ENCODE data around the gene UBL4B. TPM values are rescaled to one million over a fixed set of nuclear protein-coding genes. Genes with fewer than 3 reads are reported as not detected.

UBL4B gene
- total and polyA plus RNA-seq, 11 donors: 0.11 TPM; not detected in 10

- Histone ChIP-seq H3K27me3 (peaks cover 0 to 34% (median 21%) of the 10 kb centered on the region in 9 donors), H3K27ac (no peak overlapping the region)
- 68 to 76% (median 70%) methylated on average over 7 of the region's 7 CpGs for WGBS, 4 donors
Measured at GRCh38 chr1:110130989-110131388, 18.7 kb downstream of the UBL4B start.

GRCh38 chr1:110132682-110133081 is 20.4 kb downstream of the UBL4B start:
- no peak for DNase-seq
- H3K27ac ChIP-seq: no peak overlapping the region
- TF ChIP-seq, protein P1, sequence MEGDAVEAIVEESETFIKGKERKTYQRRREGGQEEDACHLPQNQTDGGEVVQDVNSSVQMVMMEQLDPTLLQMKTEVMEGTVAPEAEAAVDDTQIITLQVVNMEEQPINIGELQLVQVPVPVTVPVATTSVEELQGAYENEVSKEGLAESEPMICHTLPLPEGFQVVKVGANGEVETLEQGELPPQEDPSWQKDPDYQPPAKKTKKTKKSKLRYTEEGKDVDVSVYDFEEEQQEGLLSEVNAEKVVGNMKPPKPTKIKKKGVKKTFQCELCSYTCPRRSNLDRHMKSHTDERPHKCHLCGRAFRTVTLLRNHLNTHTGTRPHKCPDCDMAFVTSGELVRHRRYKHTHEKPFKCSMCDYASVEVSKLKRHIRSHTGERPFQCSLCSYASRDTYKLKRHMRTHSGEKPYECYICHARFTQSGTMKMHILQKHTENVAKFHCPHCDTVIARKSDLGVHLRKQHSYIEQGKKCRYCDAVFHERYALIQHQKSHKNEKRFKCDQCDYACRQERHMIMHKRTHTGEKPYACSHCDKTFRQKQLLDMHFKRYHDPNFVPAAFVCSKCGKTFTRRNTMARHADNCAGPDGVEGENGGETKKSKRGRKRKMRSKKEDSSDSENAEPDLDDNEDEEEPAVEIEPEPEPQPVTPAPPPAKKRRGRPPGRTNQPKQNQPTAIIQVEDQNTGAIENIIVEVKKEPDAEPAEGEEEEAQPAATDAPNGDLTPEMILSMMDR (IDR thresholded peaks at IDR 0.05): no peak
- TF ChIP-seq POLR2A (IDR thresholded peaks at IDR 0.05): no peak
- no peaks in the 10 kb centered on the region for H3K36me3 ChIP-seq
- no peak overlapping the region for H3K4me3 ChIP-seq
- H3K9me3 ChIP-seq: no peaks in the 10 kb centered on the region
- intact Hi-C loops (cut with DNase I): no loop called here
- ATAC-seq: no peak
- H3K4me1 ChIP-seq: peaks cover 0 to 16% (median 0%) of the 10 kb centered on the region in 12 donors
- peaks cover 0 to 37% (median 21%) of the 10 kb centered on the region in 9 donors for H3K27me3 ChIP-seq

More at GRCh38 chr1:110130989-110131388, 18.7 kb downstream of the UBL4B start:
- Histone ChIP-seq H3K36me3 (no peaks in the 10 kb centered on the region), H3K9me3 (peaks cover 0 to 9% (median 2%) of the 10 kb centered on the region in 12 donors), H3K4me1 (peaks cover 0 to 8% (median 0%) of the 10 kb centered on the region in 12 donors), H3K4me3 (no peak overlapping the region)
- no peak for ATAC-seq
- intact Hi-C loops (cut with DNase I): no loop called here
- no peak for DNase-seq
- no peak for TF ChIP-seq POLR2A (IDR thresholded peaks at IDR 0.05)
- TF ChIP-seq, protein P1 (IDR thresholded peaks at IDR 0.05): no peak

- Histone ChIP-seq H3K9me3 (no peaks in the 10 kb centered on the region), H3K27me3 (peaks cover 0 to 41% (median 21%) of the 10 kb centered on the region in 9 donors), H3K27ac (no peak overlapping the region), H3K4me3 (no peak overlapping the region), H3K36me3 (no peaks in the 10 kb centered on the region), H3K4me1 (peaks cover 0 to 16% (median 0%) of the 10 kb centered on the region in 12 donors)
- DNase-seq: no peak
- 73 to 87% (median 80%) methylated on average over 4 of the region's 4 CpGs for WGBS, 4 donors
- intact Hi-C loops (cut with DNase I): no loop called here
- no peak for ATAC-seq
- TF ChIP-seq, protein P1 (IDR thresholded peaks at IDR 0.05): no peak
- TF ChIP-seq POLR2A (IDR thresholded peaks at IDR 0.05): no peak
Measured at GRCh38 chr1:110133436-110133835, 21.2 kb downstream of the UBL4B start.

DNA sequence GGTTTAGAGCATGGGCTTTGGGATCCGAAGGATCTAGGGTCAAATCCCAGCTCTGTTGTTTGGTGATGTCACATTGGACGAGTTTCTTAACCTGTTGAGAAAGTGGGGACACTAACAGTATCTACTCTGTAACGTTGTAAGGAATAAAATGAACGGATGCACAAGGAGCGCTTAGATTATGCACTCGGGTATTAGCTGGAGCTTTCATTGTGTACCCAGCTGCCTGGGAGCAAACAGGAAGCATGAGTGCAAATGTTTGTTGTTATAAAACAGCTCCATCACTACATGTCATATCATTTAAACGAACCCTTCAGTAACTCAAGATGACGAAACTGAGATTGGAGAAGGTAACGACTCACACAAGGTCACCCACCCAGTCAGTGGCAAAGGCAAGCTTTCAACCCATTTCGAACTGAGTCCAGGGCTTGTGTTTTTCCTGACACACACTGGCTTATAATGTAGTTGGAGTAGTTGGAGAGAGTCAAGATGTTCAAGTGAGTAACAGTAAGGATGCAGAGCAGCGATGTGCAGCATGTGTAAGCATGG is 21.9 kb downstream of the UBL4B start:
- intact Hi-C loops (cut with DNase I): no loop called here
- 58 to 81% (median 72%) methylated on average over 11 of the region's 11 CpGs for WGBS, 4 donors
- Histone ChIP-seq H3K27me3 (peaks cover 0 to 42% (median 21%) of the 10 kb centered on the region in 9 donors), H3K27ac (no peak overlapping the region), H3K9me3 (no peaks in the 10 kb centered on the region), H3K36me3 (no peaks in the 10 kb centered on the region), H3K4me1 (peaks cover 0 to 16% (median 0%) of the 10 kb centered on the region in 12 donors), H3K4me3 (no peak overlapping the region)
- TF ChIP-seq POLR2A (IDR thresholded peaks at IDR 0.05): no peak
- TF ChIP-seq, protein P1 (IDR thresholded peaks at IDR 0.05): no peak
- ATAC-seq (no peak), DNase-seq (no peak)

Measured in heart left ventricle (tissue), 16 donors.